Muscle layer of duodenum (tissue), 2 donors: Measurements from ENCODE around the gene LAIR1.
"Not testable (repeated sequence)": the region's sequence is repeated elsewhere in the genome, so short reads cannot be mapped to it uniquely, and the experiment has no call there.

Experiments used
- H3K27ac ChIP-seq: one replicate; pipeline ENCODE4 v1.7.0; 2013; ENCODE audit warnings: mild to moderate bottlenecking, low read length
- H3K27me3 ChIP-seq: one replicate; pipeline ENCODE4 v1.7.0; 2013; ENCODE audit warnings: low read depth, mild to moderate bottlenecking, control low read depth, low read length
- H3K36me3 ChIP-seq, 2 donors: one replicate each; pipeline ENCODE4 v1.7.0; 2013; ENCODE audit warnings: low read length in 2 of 2, control low read depth in 1 of 2, mild to moderate bottlenecking in 1 of 2; ENCODE audit not compliant: insufficient read depth in 2 of 2, control insufficient read depth in 1 of 2
- H3K4me1 ChIP-seq, 2 donors: one replicate each; pipeline ENCODE4 v1.7.0; 2013; ENCODE audit warnings: low read length in 2 of 2, mild to moderate bottlenecking in 2 of 2, control low read depth in 1 of 2, moderate library complexity in 1 of 2; ENCODE audit not compliant: insufficient read depth in 2 of 2, control insufficient read depth in 1 of 2
- H3K4me3 ChIP-seq, 2 donors: one replicate each; pipeline ENCODE4 v1.7.0; 2013; ENCODE audit warnings: low read length in 2 of 2, low read depth in 1 of 2, mild to moderate bottlenecking in 1 of 2
- H3K9me3 ChIP-seq, 2 donors: one replicate each; pipeline ENCODE4 v1.7.0; 2013; ENCODE audit warnings: low read length in 2 of 2, control low read depth in 1 of 2, mild to moderate bottlenecking in 1 of 2; ENCODE audit not compliant: control insufficient read depth in 1 of 2
- donor health status: healthy.

LAIR1 gene

DNA sequence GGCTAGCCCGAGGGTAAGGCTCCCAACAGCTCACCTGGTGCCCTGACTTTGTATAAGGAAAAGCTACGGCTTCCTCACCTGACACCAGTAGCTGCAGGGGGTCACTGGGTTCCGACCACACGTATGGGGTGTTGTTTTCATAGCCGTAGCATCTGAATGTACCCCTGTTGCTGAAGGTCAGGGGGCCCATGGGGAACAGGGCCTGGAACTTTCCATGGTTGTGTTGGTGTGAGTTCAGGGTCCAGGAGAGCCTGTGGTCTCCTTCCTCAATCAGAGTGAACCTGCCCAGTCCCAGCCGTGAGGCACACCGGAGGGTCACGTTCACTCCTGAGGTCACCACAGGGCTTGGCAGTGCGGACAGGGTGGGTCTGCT lies 26.9 kb downstream of the LAIR1 start:
- H3K27ac ChIP-seq: no peak overlapping the region
- H3K4me1 ChIP-seq: no peaks in the 10 kb centered on the region
- H3K4me3 ChIP-seq: no peak overlapping the region
- H3K9me3 ChIP-seq: no peaks in the 10 kb centered on the region
- H3K27me3 ChIP-seq: no peaks in the 10 kb centered on the region
- H3K36me3 ChIP-seq: no peaks in the 10 kb centered on the region

GRCh38 chr19:54336893-54337857 lies 27.6 kb downstream of the LAIR1 start:
- no peaks in the 10 kb centered on the region for H3K36me3 ChIP-seq
- H3K4me1 ChIP-seq: no peaks in the 10 kb centered on the region
- no peaks in the 10 kb centered on the region for H3K27me3 ChIP-seq
- H3K9me3 ChIP-seq: no peaks in the 10 kb centered on the region
- H3K27ac ChIP-seq: no peak overlapping the region
- H3K4me3 ChIP-seq: no peak overlapping the region

GRCh38 chr19:54335979-54336892 lies 28.5 kb downstream of the LAIR1 start:
- H3K27ac ChIP-seq: no peak overlapping the region
- no peaks in the 10 kb centered on the region for H3K36me3 ChIP-seq
- H3K9me3 ChIP-seq: no peaks in the 10 kb centered on the region
- H3K27me3 ChIP-seq: no peaks in the 10 kb centered on the region
- H3K4me1 ChIP-seq: no peaks in the 10 kb centered on the region
- H3K4me3 ChIP-seq: no peak overlapping the region

DNA sequence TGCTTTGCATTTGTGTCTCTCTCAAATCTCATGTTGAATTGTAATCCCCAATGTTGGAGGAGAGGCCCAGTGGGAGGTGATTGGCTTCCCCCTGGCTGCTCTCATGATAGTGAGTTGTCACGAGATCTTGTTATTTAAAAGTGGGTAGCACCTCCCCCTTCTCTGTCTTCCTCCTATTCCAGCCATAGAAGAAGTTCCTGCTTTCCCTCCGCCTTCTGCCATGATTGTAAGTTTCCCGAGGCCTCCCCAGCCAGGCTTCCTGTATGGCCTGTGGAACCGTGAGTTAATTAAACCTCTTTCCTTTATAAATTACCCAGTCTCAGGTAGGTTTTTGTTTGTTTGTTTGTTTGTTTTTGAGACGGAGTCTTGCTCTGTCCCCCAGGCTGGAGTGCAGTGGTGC lies 29.6 kb downstream of the LAIR1 start:
- H3K4me3 ChIP-seq: no peak overlapping the region
- no peaks in the 10 kb centered on the region for H3K36me3 ChIP-seq
- no peaks in the 10 kb centered on the region for H3K9me3 ChIP-seq
- H3K27me3 ChIP-seq: no peaks in the 10 kb centered on the region
- no peaks in the 10 kb centered on the region for H3K4me1 ChIP-seq
- H3K27ac ChIP-seq: no peak overlapping the region

- Histone ChIP-seq H3K9me3 (no peaks in the 10 kb centered on the region), H3K27me3 (no peaks in the 10 kb centered on the region), H3K4me1 (no peaks in the 10 kb centered on the region), H3K27ac (no peak overlapping the region), H3K36me3 (no peaks in the 10 kb centered on the region), H3K4me3 (no peak overlapping the region)
Measured at GRCh38 chr19:54333586-54334298, 31.0 kb downstream of the LAIR1 start.

DNA sequence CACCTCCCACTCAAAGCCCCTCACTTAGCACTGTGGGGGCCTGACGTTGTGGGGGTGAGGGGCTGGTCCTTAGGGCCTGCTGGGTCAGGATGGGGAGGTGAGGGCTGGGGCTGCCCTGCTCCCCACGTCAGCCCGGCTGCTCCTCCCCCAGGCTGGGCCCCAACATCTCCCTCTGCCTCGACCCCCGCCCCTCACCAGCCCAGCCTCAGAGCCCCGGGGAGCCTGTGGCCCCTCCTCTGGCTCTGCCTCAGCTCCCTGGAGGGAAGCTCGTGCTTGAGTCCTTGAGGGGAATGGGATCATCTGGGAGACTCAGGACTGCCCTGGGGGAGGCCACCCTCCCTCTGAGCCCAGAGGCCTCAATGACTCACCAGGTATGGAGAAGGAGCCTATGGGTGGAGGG lies 32.6 kb downstream of the LAIR1 start:
- Histone ChIP-seq H3K9me3 (no peaks in the 10 kb centered on the region), H3K36me3 (no peaks in the 10 kb centered on the region), H3K27ac (no peak overlapping the region), H3K4me1 (no peaks in the 10 kb centered on the region), H3K4me3 (no peak overlapping the region), H3K27me3 (no peaks in the 10 kb centered on the region)

DNA sequence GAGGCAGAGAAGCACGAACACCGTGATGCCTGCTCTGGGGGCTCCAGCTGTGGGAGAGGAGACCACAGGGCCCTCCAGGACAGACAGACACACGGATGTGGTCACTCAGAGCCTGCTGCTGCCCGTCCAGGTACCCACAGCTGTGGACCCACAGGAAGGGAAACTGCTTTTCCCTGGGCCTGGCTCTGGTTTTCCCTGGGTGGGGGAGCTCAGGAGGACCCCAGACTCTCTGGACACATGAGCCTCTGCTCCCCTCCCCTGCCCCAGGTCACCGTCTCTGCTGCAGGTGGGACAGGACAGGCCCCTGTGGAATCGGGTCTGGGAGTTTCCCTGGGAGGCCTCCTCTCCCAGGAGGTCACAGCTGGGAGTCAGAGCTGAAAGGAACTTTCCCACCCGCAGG lies 33.1 kb downstream of the LAIR1 start:
- Histone ChIP-seq H3K27ac (no peak overlapping the region), H3K36me3 (no peaks in the 10 kb centered on the region), H3K27me3 (no peaks in the 10 kb centered on the region), H3K9me3 (no peaks in the 10 kb centered on the region), H3K4me1 (no peaks in the 10 kb centered on the region), H3K4me3 (no peak overlapping the region)

GRCh38 chr19:54329476-54330165 lies 35.1 kb downstream of the LAIR1 start:
- no peaks in the 10 kb centered on the region for H3K36me3 ChIP-seq
- H3K4me3 ChIP-seq: no peak overlapping the region
- H3K9me3 ChIP-seq: no peaks in the 10 kb centered on the region
- H3K4me1 ChIP-seq: no peaks in the 10 kb centered on the region
- no peak overlapping the region for H3K27ac ChIP-seq
- no peaks in the 10 kb centered on the region for H3K27me3 ChIP-seq

GRCh38 chr19:54328781-54329180 lies 36.0 kb downstream of the LAIR1 start:
- not testable (repeated sequence) for H3K4me3 ChIP-seq, H3K27ac ChIP-seq, H3K27me3 ChIP-seq, H3K9me3 ChIP-seq, H3K36me3 ChIP-seq, H3K4me1 ChIP-seq

DNA sequence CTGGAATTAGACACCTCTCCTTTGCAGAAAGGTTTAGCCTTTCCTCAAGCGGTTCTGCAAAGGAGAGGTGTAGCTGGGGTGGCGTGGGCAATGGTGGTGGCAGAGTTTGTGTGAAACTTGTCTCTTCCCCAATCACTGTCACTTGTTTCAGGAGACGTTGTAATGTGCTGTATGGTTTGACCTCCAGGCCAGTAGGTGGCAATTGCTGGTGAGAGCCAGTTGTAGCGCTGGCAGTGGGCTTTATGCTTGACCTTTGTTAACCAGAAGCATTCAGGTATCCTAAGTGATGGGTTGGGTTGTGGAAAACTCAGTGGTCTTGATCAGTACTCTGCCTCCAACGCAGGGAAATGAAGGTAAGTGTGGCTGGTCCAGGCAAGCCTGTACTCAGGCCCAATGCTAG lies 39.1 kb downstream of the LAIR1 start:
- Histone ChIP-seq H3K4me3 (no peak overlapping the region), H3K4me1 (no peaks in the 10 kb centered on the region), H3K27me3 (no peaks in the 10 kb centered on the region), H3K27ac (no peak overlapping the region), H3K36me3 (no peaks in the 10 kb centered on the region), H3K9me3 (no peaks in the 10 kb centered on the region)
